DND-41 (cell line): ENCODE measurements around the gene PRKCA.

Source experiments
- ATAC-seq: fragments of 200-7000 bp; cut with Tn5 transposase; 3 replicates; pipeline ENCODE4 v1.9.1; 2021; ENCODE audit warnings: low read depth; ENCODE audit not compliant: insufficient read depth
- DNase-seq: peaks from one replicate; pipeline ENCODE4 v3.0.0-alpha.2; 2020
- H2AFZ ChIP-seq: 2 replicates; pipeline ENCODE4 v1.6.0; 2012; ENCODE audit warnings: low read depth, low read length
- H3K27ac ChIP-seq: 2 replicates; pipeline ENCODE4 v1.5.1; 2012; ENCODE audit warnings: low read length, inconsistent platforms
- H3K27me3 ChIP-seq: fragments of 200-600 bp; sonication (generic); 2 replicates; pipeline ENCODE4 v1.6.0; 2012; ENCODE audit warnings: low read length, mild to moderate bottlenecking, inconsistent platforms; ENCODE audit not compliant: insufficient read depth, poor library complexity
- H3K36me3 ChIP-seq: 2 replicates; pipeline ENCODE4 v1.5.1; 2012; ENCODE audit warnings: low read length, inconsistent platforms; ENCODE audit not compliant: insufficient read depth
- H3K4me1 ChIP-seq: 2 replicates; pipeline ENCODE4 v1.5.1; 2012; ENCODE audit warnings: mild to moderate bottlenecking, low read length; ENCODE audit not compliant: insufficient read depth
- H3K4me2 ChIP-seq: 2 replicates; pipeline ENCODE4 v1.6.0; 2012; ENCODE audit warnings: mild to moderate bottlenecking, moderate library complexity, low read length, inconsistent platforms; ENCODE audit not compliant: insufficient read depth
- H3K4me3 ChIP-seq, 2 experiments: fragments of 200-600 bp in 1 of 2; shearing (Covaris generic) in 1 of 2; 2 replicates each; pipeline ENCODE4 v1.5.1; 2012 to 2016; ENCODE audit warnings: inconsistent platforms in 2 of 2, low read length in 2 of 2, mild to moderate bottlenecking in 2 of 2, low read depth in 1 of 2, moderate library complexity in 1 of 2
- H3K79me2 ChIP-seq: 2 replicates; pipeline ENCODE4 v1.6.0; 2012; ENCODE audit warnings: low read length, inconsistent platforms; ENCODE audit not compliant: insufficient read depth
- H3K9ac ChIP-seq: 2 replicates; pipeline ENCODE4 v1.6.0; 2012; ENCODE audit warnings: low read depth, mild to moderate bottlenecking, inconsistent platforms, low read length, moderate library complexity
- H3K9me3 ChIP-seq: 2 replicates; pipeline ENCODE4 v1.5.1; 2012; ENCODE audit warnings: low read length, moderate library complexity, mild to moderate bottlenecking, inconsistent platforms; ENCODE audit not compliant: insufficient read depth, severe bottlenecking
- H4K20me1 ChIP-seq: 2 replicates; pipeline ENCODE4 v1.6.0; 2012; ENCODE audit warnings: low read length; ENCODE audit not compliant: insufficient read depth
- EZH2 ChIP-seq: IDR thresholded peaks from 3 replicates; pipeline ENCODE4 v1.6.1; 2012; ENCODE audit warnings: borderline replicate concordance, low read depth, mild to moderate bottlenecking, moderate library complexity, low read length, inconsistent platforms; ENCODE audit not compliant: severe bottlenecking
- TF ChIP-seq, protein P1 (sequence below): IDR thresholded peaks from 2 replicates; pipeline ENCODE4 v1.5.1; 2012; ENCODE audit warnings: borderline replicate concordance, low read length, moderate library complexity, mild to moderate bottlenecking; ENCODE audit not compliant: poor library complexity, severe bottlenecking; ENCODE audit errors: extremely low read depth

PRKCA gene

DNA sequence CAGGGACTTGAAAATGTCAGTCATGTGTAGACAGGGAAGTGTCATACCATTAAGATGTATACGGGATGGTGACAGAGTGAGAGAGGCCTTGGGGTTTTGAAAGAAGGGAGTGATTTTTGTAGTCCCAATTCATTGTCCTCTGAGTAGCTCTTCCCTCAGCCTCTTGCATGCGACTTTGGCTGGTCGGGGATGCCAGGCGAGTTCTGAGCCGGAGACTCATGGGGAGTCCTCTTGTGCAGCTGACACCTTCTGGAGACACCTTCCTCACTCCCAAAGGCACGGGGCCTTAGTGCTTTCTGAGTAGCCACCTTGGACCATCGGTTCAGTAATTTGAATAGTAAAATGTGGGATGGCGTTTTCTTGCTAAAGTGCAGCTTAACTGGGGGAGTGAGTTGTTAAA, 144.7 kb downstream of the PRKCA start:
- Histone ChIP-seq H3K36me3 (no peaks in the 10 kb centered on the region; the same call in 1 of the 2 replicates), H3K9me3 (no peaks in the 10 kb centered on the region), H3K9ac (no peak overlapping the region), H3K79me2 (peaks cover 65% of the 10 kb centered on the region), H4K20me1 (no peaks in the 10 kb centered on the region), H3K4me2 (no peak overlapping the region), H3K27me3 (no peaks in the 10 kb centered on the region), H3K4me1 (peaks cover 82% of the 10 kb centered on the region), H3K27ac (peak overlapping the region; percentile 36), H2AFZ (no peak overlapping the region), H3K4me3 (no peak overlapping the region)
- ATAC-seq (no peak), DNase-seq (no peak)
- TF ChIP-seq, protein P1, sequence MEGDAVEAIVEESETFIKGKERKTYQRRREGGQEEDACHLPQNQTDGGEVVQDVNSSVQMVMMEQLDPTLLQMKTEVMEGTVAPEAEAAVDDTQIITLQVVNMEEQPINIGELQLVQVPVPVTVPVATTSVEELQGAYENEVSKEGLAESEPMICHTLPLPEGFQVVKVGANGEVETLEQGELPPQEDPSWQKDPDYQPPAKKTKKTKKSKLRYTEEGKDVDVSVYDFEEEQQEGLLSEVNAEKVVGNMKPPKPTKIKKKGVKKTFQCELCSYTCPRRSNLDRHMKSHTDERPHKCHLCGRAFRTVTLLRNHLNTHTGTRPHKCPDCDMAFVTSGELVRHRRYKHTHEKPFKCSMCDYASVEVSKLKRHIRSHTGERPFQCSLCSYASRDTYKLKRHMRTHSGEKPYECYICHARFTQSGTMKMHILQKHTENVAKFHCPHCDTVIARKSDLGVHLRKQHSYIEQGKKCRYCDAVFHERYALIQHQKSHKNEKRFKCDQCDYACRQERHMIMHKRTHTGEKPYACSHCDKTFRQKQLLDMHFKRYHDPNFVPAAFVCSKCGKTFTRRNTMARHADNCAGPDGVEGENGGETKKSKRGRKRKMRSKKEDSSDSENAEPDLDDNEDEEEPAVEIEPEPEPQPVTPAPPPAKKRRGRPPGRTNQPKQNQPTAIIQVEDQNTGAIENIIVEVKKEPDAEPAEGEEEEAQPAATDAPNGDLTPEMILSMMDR, result no peak

DNA sequence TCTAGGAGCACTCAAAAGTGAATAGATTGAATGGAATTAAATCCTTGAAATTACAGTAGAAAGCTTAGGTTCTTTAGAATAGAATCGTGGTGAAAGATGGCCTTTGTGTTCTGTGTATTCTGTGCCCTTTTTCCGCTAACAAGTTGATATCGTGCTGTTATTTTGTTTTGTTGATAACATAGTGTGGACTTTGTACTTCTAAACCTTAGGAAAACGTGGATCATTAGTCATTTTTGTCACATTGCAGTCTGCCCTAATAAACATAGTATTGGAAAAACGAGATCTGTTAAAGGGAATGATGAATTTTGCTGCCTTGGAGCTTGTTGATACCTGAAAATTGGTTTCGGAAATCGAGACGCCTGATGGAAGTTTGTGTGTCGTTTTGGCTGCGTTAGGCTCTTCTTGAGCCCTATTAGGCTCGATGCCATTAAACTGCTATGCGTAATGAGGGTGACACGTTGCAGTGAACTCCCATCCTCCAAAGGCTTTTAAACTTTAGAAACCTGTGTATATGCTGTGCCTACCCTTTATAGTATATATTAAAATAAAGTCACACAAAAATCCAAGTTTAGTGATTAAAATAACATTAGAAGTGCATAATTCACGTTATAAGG, 145.7 kb downstream of the PRKCA start:
- ATAC-seq, result no peak
- Histone ChIP-seq H2AFZ (no peak overlapping the region), H3K27me3 (no peaks in the 10 kb centered on the region), H3K79me2 (peaks cover 63% of the 10 kb centered on the region), H3K9me3 (no peaks in the 10 kb centered on the region), H3K4me2 (no peak overlapping the region), H3K36me3 (no peaks in the 10 kb centered on the region), H3K9ac (no peak overlapping the region), H4K20me1 (no peaks in the 10 kb centered on the region), H3K4me3 (no peak overlapping the region), H3K4me1 (peaks cover 92% of the 10 kb centered on the region), H3K27ac (peak overlapping the region; percentile 36)
- DNase-seq, result no peak
- TF ChIP-seq, protein P1, result no peak
- no peak for TF ChIP-seq EZH2

DNA sequence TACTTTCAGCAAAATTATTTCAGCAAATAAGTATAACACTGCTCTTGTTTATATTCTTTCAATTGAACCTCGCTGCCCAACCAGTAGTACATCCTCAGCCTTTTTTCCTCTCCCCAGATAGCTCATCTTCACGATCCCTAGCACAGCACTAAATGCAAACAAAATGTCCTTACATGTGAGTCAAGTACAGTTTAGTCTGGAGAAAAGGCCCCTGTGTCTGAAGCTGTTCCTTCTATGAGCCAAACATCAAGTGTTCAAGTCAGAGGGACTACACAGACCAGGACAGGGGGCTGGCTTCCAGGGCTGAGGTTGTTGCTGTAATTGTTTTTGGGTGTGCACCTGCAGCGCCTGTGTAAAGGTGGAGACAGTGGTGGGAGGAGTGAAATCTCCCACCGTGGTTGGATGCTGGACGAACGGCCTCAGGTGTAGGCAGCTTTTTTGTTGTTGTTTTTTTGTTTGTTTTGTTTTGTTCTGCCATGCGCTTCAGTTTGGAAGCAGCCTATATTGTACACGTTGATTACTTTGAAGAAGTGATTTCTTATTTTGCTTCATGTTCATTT, 147.1 kb downstream of the PRKCA start:
- Histone ChIP-seq H3K79me2 (peaks cover 58% of the 10 kb centered on the region), H3K4me1 (peaks cover 81% of the 10 kb centered on the region), H3K4me2 (no peak overlapping the region), H3K9ac (no peak overlapping the region), H3K4me3 (no peak overlapping the region), H4K20me1 (no peaks in the 10 kb centered on the region), H2AFZ (no peak overlapping the region), H3K9me3 (no peaks in the 10 kb centered on the region), H3K27me3 (no peaks in the 10 kb centered on the region), H3K36me3 (no peaks in the 10 kb centered on the region), H3K27ac (peak overlapping the region; percentile 75)
- no peak for TF ChIP-seq EZH2
- TF ChIP-seq, protein P1, result no peak
- ATAC-seq (no peak), DNase-seq (no peak)
